GM21381 (cell line): ENCODE results near the gene FAF1.

ENCODE experiments used
- ATAC-seq: cut with Tn5 transposase; IDR thresholded peaks from one replicate; pipeline ENCODE4 v1.9.1; 2021; ENCODE audit warnings: mild to moderate bottlenecking, moderate library complexity; ENCODE audit not compliant: unreplicated experiment

Gene FAF1

GRCh38 chr1:50450861-50451653 is 509.0 kb downstream of the FAF1 start:
- no peak for ATAC-seq

GRCh38 chr1:50447961-50448360 is 512.1 kb downstream of the FAF1 start:
- no peak for ATAC-seq

GRCh38 chr1:50441183-50441582 is 518.9 kb downstream of the FAF1 start:
- ATAC-seq, result no peak

GRCh38 chr1:50438945-50439344 is 521.1 kb downstream of the FAF1 start:
- ATAC-seq, result no peak

- no peak for ATAC-seq
Observed at GRCh38 chr1:50436489-50436888, 523.6 kb downstream of the FAF1 start.

- ATAC-seq, result no peak
Observed at GRCh38 chr1:50430010-50430405, 530.1 kb downstream of the FAF1 start.

GRCh38 chr1:50427818-50428779 is 532.0 kb downstream of the FAF1 start:
- ATAC-seq, result no peak

GRCh38 chr1:50427086-50427817 is 532.8 kb downstream of the FAF1 start:
- ATAC-seq, result no peak

- no peak for ATAC-seq
Observed at GRCh38 chr1:50426702-50427085, 533.4 kb downstream of the FAF1 start.

- ATAC-seq, result no peak
Observed at GRCh38 chr1:50426108-50426700, 533.9 kb downstream of the FAF1 start.

- no peak for ATAC-seq
Observed at GRCh38 chr1:50425376-50426107, 534.5 kb downstream of the FAF1 start.

GRCh38 chr1:50424884-50425375 is 535.1 kb downstream of the FAF1 start:
- ATAC-seq, result no peak

GRCh38 chr1:50424045-50424883 is 535.8 kb downstream of the FAF1 start:
- no peak for ATAC-seq

- no peak for ATAC-seq
Observed at GRCh38 chr1:50423670-50424000, 536.4 kb downstream of the FAF1 start.

GRCh38 chr1:50422946-50423669 is 537.0 kb downstream of the FAF1 start, which contains the start of gene DMRTA2:
Gene DMRTA2 (minus strand): TSS chr1:50423443. CDS start chr1:50421536, 1,907 bp downstream.
- no peak for ATAC-seq

GRCh38 chr1:50422675-50422945 is 537.5 kb downstream of the FAF1 start:
- no peak for ATAC-seq

- no peak for ATAC-seq
Observed at GRCh38 chr1:50421768-50422674, 538.0 kb downstream of the FAF1 start.

- no peak for ATAC-seq
Observed at GRCh38 chr1:50421366-50421748, 538.7 kb downstream of the FAF1 start.
